Rectal smooth muscle tissue (tissue), 1 donor: ENCODE measurements around the gene IMMP1L.

ENCODE experiments used
- H3K27ac ChIP-seq: one replicate; pipeline ENCODE4 v1.7.0; 2013; ENCODE audit warnings: low read depth, low read length, inconsistent platforms
- H3K27me3 ChIP-seq: one replicate; pipeline ENCODE4 v1.7.0; 2013; ENCODE audit warnings: low read length; ENCODE audit not compliant: control insufficient read depth, insufficient read depth
- H3K36me3 ChIP-seq: one replicate; pipeline ENCODE4 v1.7.0; 2013; ENCODE audit warnings: low read length; ENCODE audit not compliant: control insufficient read depth, insufficient read depth
- H3K4me1 ChIP-seq: one replicate; pipeline ENCODE4 v1.7.0; 2013; ENCODE audit warnings: low read length; ENCODE audit not compliant: control insufficient read depth, insufficient read depth
- H3K4me3 ChIP-seq: one replicate; pipeline ENCODE4 v1.7.0; 2013; ENCODE audit warnings: low read length
- H3K9ac ChIP-seq: one replicate; pipeline ENCODE4 v1.7.0; 2013; ENCODE audit warnings: low read length

The IMMP1L gene

DNA sequence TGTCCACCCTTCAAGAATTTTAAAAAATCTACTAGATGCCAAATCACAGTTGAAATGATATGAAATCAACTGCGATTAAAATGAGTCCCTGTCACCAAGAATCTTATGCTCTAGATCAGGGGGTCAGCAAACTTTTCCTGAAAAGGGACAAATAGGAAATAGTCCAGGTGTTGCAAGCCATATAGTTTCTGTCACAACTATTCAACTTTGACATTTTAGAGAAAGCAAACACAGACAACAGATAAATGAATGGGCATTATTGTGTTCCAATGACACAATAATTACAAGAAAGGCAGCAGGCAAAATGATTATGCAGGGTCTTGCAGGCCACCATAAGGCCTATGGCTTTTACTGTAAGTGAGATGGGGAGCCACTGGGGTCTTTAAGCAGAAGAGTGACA, 58.6 kb downstream of the IMMP1L start:
- no peaks in the 10 kb centered on the region for H3K27me3 ChIP-seq
- H3K4me1 ChIP-seq = no peaks in the 10 kb centered on the region
- no peaks in the 10 kb centered on the region for H3K36me3 ChIP-seq
- no peak overlapping the region for H3K9ac ChIP-seq
- no peak overlapping the region for H3K27ac ChIP-seq
- H3K4me3 ChIP-seq = no peak overlapping the region

- Histone ChIP-seq H3K4me1 (no peaks in the 10 kb centered on the region), H3K36me3 (no peaks in the 10 kb centered on the region), H3K27ac (no peak overlapping the region), H3K4me3 (no peak overlapping the region), H3K9ac (no peak overlapping the region), H3K27me3 (no peaks in the 10 kb centered on the region)
These were observed 60.4 kb downstream of the IMMP1L start for GRCh38 chr11:31449040-31449439.

GRCh38 chr11:31445621-31446020, 63.8 kb downstream of the IMMP1L start:
- no peaks in the 10 kb centered on the region for H3K36me3 ChIP-seq
- no peaks in the 10 kb centered on the region for H3K27me3 ChIP-seq
- no peaks in the 10 kb centered on the region for H3K4me1 ChIP-seq
- H3K27ac ChIP-seq = no peak overlapping the region
- no peak overlapping the region for H3K9ac ChIP-seq
- H3K4me3 ChIP-seq = no peak overlapping the region

DNA sequence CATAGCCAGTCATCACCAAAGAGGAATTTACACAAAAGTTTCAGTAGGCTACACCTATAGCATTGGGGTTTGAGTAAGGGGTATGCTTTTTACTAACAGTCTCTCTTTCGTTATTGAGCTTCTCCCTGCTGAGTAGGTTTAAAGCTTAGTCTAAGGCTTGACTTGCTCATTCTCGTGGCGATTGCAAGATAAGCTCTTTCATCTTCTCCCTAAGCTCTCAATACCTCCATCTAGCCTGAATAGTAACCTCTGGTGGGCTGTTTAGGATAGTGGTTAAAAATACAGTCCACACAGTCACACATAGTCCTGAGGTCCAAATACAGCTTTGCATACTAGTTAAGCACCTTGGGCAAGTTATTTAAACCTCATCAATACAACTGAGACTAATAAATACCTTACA, 65.6 kb downstream of the IMMP1L start:
- no peaks in the 10 kb centered on the region for H3K27me3 ChIP-seq
- H3K4me3 ChIP-seq = no peak overlapping the region
- no peaks in the 10 kb centered on the region for H3K4me1 ChIP-seq
- H3K27ac ChIP-seq = no peak overlapping the region
- no peaks in the 10 kb centered on the region for H3K36me3 ChIP-seq
- no peak overlapping the region for H3K9ac ChIP-seq

DNA sequence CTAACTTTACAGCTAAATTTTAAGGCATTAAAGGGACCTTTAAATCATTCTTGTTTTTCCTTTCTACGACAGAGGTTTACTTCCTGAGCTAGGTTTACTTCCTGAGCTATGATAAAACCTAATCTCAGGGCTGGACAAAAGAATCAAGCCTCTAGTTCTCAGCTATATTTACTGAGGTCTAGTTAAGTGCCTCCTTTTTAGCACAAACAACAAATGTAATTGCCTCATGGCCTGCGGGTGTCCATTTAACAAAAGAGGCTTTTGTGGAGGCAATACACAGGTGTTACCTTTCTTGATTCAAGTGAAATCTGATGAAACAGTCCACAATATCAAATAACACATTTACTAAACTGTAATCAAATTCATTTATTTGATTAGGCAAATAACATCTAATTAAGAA, 67.3 kb downstream of the IMMP1L start:
- no peaks in the 10 kb centered on the region for H3K36me3 ChIP-seq
- no peaks in the 10 kb centered on the region for H3K27me3 ChIP-seq
- H3K4me3 ChIP-seq = no peak overlapping the region
- H3K27ac ChIP-seq = no peak overlapping the region
- H3K9ac ChIP-seq = no peak overlapping the region
- no peaks in the 10 kb centered on the region for H3K4me1 ChIP-seq

GRCh38 chr11:31441296-31441695, 68.1 kb downstream of the IMMP1L start:
- Histone ChIP-seq H3K27me3 (no peaks in the 10 kb centered on the region), H3K27ac (no peak overlapping the region), H3K4me3 (no peak overlapping the region), H3K9ac (no peak overlapping the region), H3K36me3 (no peaks in the 10 kb centered on the region), H3K4me1 (no peaks in the 10 kb centered on the region)

DNA sequence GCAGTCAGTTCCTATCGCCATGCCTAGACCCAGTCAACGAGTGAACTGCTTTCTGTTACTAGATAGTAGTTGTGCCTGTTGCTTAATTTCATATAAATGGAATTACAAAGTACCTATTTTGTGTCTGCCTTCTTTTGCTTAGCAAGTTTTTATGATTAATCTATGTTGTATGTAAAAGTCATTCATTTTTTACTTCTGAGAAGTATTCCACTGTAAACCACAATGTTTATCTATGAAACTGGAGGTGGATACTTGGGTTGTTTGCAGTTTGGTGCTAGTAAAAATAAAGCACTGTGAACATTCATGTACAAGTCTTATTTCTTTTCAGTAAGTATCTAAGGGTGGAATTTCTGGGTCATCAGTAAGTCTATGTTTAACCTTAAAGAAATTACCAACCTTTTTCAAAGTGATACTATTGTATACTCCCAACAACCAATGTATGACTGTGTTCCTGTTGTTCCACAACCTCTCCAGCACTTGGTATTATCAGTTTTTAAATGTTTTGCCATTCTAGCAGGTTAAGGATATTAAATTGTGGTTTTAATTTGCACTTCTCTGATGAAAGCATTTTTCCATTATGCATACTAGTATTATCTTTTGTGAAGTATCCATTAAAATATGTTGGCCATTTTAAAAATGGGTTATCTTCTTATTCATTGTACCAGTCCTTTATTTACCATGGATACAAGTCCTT, 71.5 kb downstream of the IMMP1L start:
- H3K4me3 ChIP-seq = no peak overlapping the region
- no peaks in the 10 kb centered on the region for H3K36me3 ChIP-seq
- no peak overlapping the region for H3K27ac ChIP-seq
- H3K27me3 ChIP-seq = no peaks in the 10 kb centered on the region
- H3K4me1 ChIP-seq = no peaks in the 10 kb centered on the region
- no peak overlapping the region for H3K9ac ChIP-seq

GRCh38 chr11:31433851-31434250, 75.6 kb downstream of the IMMP1L start:
- Histone ChIP-seq H3K9ac (no peak overlapping the region), H3K27ac (no peak overlapping the region), H3K27me3 (no peaks in the 10 kb centered on the region), H3K4me3 (no peak overlapping the region), H3K36me3 (no peaks in the 10 kb centered on the region), H3K4me1 (no peaks in the 10 kb centered on the region)

DNA sequence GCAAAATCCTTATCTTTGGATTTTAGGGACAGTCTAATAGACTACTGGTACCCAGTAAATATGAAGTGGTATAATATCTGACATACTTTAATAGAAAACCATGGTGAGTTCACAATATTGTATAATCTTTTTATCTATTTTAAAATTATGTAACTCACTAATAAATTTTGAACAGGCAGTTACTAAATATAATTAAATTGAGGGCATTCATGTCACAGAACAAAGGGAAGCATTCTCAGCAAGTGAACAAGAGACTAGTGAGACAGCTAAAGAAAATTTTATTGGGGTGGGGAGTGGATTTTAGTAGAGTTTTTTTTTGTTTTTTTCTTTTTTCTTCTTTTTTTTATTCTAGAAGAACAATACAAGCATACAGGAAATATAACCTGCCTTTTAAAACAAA, 84.8 kb downstream of the IMMP1L start:
- H3K27me3 ChIP-seq = no peaks in the 10 kb centered on the region
- H3K9ac ChIP-seq = no peak overlapping the region
- no peaks in the 10 kb centered on the region for H3K4me1 ChIP-seq
- H3K27ac ChIP-seq = no peak overlapping the region
- H3K4me3 ChIP-seq = no peak overlapping the region
- H3K36me3 ChIP-seq = no peaks in the 10 kb centered on the region

DNA sequence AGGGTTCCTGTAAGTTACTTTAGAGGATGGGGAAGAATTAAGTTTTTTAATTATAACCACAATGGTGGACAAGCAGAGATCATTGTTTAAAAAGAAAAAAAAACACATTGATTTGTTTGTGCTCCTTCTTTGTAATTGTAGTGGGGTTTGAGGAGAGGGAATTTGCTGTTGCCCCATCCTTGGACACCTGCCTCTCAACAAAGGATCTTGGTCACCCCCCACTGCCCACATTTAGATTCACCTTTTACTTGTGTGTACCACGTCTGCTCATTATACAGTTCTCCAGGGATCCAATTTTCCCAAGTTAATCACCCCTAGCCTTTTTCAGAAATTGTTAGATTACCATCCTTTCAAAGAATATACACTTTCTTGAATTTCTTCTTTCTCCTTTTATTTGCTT, 86.7 kb downstream of the IMMP1L start:
- Histone ChIP-seq H3K27ac (no peak overlapping the region), H3K4me3 (no peak overlapping the region), H3K9ac (no peak overlapping the region), H3K27me3 (no peaks in the 10 kb centered on the region), H3K36me3 (no peaks in the 10 kb centered on the region), H3K4me1 (no peaks in the 10 kb centered on the region)

DNA sequence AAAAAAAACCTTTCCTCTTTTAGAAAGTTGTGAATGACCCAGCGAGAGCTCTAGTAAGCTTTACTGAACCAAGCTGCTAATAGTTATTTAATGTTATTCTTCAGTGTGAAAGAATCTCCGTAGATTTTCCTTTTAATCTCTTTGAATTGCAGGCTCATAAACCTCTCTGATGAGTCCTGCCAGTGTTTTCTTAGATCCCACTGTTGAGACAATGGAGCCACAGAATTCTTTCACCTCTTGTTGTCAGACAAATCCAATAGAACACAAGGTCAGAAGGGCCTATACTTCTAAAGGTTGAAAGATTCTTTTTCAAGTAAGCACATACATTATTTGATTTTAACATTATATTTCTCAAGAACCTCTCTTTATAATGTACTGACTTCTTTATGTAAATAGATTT, 87.6 kb downstream of the IMMP1L start:
- H3K36me3 ChIP-seq = no peaks in the 10 kb centered on the region
- no peaks in the 10 kb centered on the region for H3K27me3 ChIP-seq
- H3K4me1 ChIP-seq = no peaks in the 10 kb centered on the region
- no peak overlapping the region for H3K4me3 ChIP-seq
- no peak overlapping the region for H3K9ac ChIP-seq
- no peak overlapping the region for H3K27ac ChIP-seq

DNA sequence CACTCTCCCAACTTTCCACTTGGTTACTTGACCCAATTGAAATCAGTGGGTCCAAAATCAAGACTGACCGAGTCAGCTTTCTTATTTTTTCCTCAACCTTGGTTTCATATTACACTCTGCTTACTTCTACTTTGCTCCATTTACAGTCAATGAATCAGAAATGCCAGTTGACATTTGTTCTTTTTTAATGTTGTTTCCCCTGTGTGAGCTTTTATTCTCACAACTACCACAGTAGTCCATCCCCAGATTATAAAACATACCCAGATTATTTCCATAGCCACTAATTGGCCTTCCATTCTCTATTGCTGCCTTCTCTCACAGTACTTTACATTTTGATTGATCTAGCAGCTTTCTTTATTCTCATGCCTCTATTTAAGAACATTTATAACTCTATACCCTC, 89.8 kb downstream of the IMMP1L start:
- no peaks in the 10 kb centered on the region for H3K4me1 ChIP-seq
- H3K27me3 ChIP-seq = no peaks in the 10 kb centered on the region
- no peak overlapping the region for H3K9ac ChIP-seq
- H3K27ac ChIP-seq = no peak overlapping the region
- H3K36me3 ChIP-seq = no peaks in the 10 kb centered on the region
- no peak overlapping the region for H3K4me3 ChIP-seq

- no peaks in the 10 kb centered on the region for H3K4me1 ChIP-seq
- no peak overlapping the region for H3K9ac ChIP-seq
- no peak overlapping the region for H3K4me3 ChIP-seq
- H3K36me3 ChIP-seq = no peaks in the 10 kb centered on the region
- no peak overlapping the region for H3K27ac ChIP-seq
- H3K27me3 ChIP-seq = no peaks in the 10 kb centered on the region
These were observed 90.3 kb downstream of the IMMP1L start for GRCh38 chr11:31419138-31419537.
